IPS-20b (cell line): ENCODE measurements around the gene OFD1.
"Not testable (repeated sequence)": the region's sequence is repeated elsewhere in the genome, so short reads cannot be mapped to it uniquely, and the experiment has no call there.

ENCODE experiments used
- H3K27ac ChIP-seq: one replicate; pipeline ENCODE4 v1.5.1; 2013; ENCODE audit warnings: low read length
- H3K27me3 ChIP-seq: 2 replicates; pipeline ENCODE4 v1.6.1; 2013; ENCODE audit warnings: mild to moderate bottlenecking, low read length, inconsistent platforms; ENCODE audit not compliant: insufficient read depth
- H3K36me3 ChIP-seq: 2 replicates; pipeline ENCODE4 v1.6.1; 2013; ENCODE audit warnings: low read depth, mild to moderate bottlenecking, inconsistent platforms, low read length, moderate library complexity; ENCODE audit not compliant: insufficient read depth
- H3K4me1 ChIP-seq: 2 replicates; pipeline ENCODE4 v1.6.1; 2013; ENCODE audit warnings: mild to moderate bottlenecking, control low read depth, inconsistent platforms, low read length, moderate library complexity; ENCODE audit not compliant: insufficient read depth
- H3K4me3 ChIP-seq: 2 replicates; pipeline ENCODE4 v1.5.1; 2013; ENCODE audit warnings: mild to moderate bottlenecking, low read length, inconsistent platforms
- H3K9ac ChIP-seq: 2 replicates; pipeline ENCODE4 v1.6.1; 2013; ENCODE audit warnings: low read depth, mild to moderate bottlenecking, inconsistent platforms, low read length, moderate library complexity
- H3K9me3 ChIP-seq: 2 replicates; pipeline ENCODE4 v1.6.1; 2013; ENCODE audit warnings: mild to moderate bottlenecking, low read depth, low read length, inconsistent platforms; ENCODE audit not compliant: insufficient read depth

Gene OFD1

DNA sequence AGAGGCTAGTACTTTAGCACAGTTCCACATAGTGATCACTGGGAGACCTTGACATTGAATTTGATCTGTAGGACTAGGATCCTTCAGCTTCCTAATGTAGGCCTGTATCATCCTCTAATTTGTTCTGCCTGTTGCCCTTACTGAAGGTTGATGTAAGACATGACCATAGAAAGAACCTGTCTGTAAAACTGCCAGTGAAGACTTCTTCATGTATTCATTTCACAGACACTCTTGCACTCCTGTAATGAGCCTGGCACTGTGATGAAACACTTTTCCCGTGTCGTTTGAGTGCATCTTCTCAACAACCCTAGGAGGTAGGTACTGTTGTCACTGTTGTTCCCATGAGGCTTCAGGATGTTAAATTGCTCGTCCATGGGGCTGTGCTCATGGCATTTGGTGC lies 31.0 kb upstream of the OFD1 start:
- H3K9me3 ChIP-seq: no peaks in the 10 kb centered on the region
- H3K4me3 ChIP-seq: no peak overlapping the region
- no peaks in the 10 kb centered on the region for H3K27me3 ChIP-seq
- peaks cover 14% of the 10 kb centered on the region; the same call in 1 of the 2 replicates for H3K36me3 ChIP-seq
- H3K27ac ChIP-seq: no peak overlapping the region
- peaks cover 8% of the 10 kb centered on the region; the same call in 1 of the 2 replicates for H3K4me1 ChIP-seq
- H3K9ac ChIP-seq: no peak overlapping the region

DNA sequence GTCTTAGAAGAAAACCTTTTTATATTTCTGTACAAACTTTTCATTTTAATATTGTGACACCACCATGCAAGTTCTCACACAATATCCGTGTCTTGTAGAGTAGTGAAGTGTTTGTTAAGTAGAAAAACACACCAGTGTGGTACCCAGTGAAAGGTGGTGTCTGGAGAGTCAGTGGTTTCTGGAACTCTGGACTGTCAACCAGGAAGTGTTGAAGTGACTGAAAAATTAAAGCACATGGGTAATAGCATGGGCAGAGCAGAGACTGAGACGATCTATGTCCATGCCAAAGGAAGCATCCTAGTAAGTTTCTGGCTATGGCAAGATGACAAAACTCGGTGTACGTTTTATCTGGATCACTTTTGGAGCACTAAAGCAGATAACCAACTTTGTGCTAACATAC lies 23.4 kb upstream of the OFD1 start:
- Histone ChIP-seq H3K9ac (no peak overlapping the region), H3K27ac (no peak overlapping the region), H3K36me3 (peaks cover 55% of the 10 kb centered on the region), H3K27me3 (no peaks in the 10 kb centered on the region), H3K4me1 (no peaks in the 10 kb centered on the region), H3K9me3 (no peaks in the 10 kb centered on the region), H3K4me3 (no peak overlapping the region)

DNA sequence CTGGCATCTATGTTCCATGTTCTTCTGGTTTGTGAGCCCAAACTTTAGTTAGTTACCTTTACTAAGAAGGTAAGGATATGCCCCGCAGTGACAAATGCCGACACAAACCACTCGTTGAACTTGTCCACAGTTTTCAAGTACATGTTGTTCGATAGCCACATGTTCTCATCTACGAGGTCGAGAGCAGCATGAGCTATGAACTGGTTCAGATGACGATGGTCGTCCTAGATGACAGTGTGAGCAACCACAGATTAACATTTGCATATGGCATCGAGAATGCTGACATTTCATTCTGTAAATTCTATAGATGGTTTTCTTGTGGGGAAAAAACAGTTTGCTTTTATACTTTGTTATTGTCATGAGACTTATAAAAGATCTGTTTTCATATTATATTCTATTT lies 18.1 kb upstream of the OFD1 start:
- Histone ChIP-seq H3K36me3 (peaks cover 54% of the 10 kb centered on the region), H3K9ac (no peak overlapping the region), H3K27ac (no peak overlapping the region), H3K4me3 (no peak overlapping the region), H3K9me3 (no peaks in the 10 kb centered on the region), H3K4me1 (no peaks in the 10 kb centered on the region), H3K27me3 (no peaks in the 10 kb centered on the region)

DNA sequence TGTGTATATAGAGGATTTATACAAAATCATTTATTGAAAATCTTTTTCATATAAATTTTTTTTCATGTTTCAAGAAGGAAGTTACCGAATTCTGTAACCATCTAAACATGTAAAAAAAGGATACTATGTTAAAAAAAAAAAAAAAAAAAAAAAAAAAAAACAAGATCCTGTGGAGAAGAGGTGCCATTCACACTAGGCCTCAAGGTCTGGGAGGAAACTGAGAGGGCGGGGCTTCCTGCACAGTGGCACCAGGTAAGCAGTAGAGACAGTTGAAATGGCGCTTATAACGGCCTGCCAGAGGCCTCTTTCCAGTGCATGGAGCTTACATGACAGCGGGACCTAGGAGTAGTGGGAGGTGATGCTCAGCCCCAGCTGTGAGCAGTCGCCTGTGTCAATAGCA lies 17.6 kb upstream of the OFD1 start:
- Histone ChIP-seq H3K9ac (no peak overlapping the region), H3K36me3 (peaks cover 50% of the 10 kb centered on the region; the same call in 1 of the 2 replicates), H3K4me3 (no peak overlapping the region), H3K27me3 (no peaks in the 10 kb centered on the region), H3K27ac (no peak overlapping the region), H3K4me1 (no peaks in the 10 kb centered on the region), H3K9me3 (no peaks in the 10 kb centered on the region)

DNA sequence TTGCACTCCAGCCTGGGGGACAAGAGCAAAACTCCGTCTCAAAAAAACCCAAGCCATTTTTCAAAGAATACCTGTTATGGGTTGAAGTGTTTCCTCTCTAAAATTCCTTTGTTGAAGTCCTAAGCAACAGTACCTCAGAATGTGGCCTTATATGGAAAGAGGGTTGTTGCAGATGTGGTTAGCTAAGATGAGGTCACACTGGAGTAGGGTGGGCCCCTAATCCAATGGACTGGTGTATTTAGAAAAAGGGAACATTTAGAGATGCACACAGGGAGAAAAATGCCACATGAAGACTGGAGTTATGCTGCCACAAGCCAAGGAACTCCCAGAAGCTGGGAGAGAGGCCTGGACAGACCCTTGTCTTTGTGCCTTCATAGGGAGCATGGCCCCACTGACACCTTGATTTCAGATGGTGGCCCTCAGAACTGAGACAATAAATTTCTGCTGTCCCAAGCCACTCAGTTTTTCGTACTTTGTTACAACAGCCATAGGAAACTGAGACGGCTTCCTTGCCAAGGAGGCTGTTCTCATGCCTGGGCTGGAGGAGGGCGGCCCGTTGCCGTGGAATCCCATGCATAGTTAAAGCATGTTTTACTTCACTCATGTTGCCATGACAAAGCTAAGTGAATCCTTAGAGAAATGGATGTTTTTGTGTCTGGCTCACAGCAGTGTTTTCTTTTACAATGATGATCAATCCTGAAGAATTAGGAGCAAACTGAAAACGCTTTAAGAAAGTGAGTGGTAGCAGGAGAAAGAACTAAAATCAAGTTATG lies 16.7 kb upstream of the OFD1 start:
- Histone ChIP-seq H3K9me3 (no peaks in the 10 kb centered on the region), H3K36me3 (peaks cover 41% of the 10 kb centered on the region; the same call in 1 of the 2 replicates), H3K27me3 (no peaks in the 10 kb centered on the region), H3K27ac (no peak overlapping the region), H3K4me1 (no peaks in the 10 kb centered on the region), H3K4me3 (no peak overlapping the region), H3K9ac (no peak overlapping the region)

DNA sequence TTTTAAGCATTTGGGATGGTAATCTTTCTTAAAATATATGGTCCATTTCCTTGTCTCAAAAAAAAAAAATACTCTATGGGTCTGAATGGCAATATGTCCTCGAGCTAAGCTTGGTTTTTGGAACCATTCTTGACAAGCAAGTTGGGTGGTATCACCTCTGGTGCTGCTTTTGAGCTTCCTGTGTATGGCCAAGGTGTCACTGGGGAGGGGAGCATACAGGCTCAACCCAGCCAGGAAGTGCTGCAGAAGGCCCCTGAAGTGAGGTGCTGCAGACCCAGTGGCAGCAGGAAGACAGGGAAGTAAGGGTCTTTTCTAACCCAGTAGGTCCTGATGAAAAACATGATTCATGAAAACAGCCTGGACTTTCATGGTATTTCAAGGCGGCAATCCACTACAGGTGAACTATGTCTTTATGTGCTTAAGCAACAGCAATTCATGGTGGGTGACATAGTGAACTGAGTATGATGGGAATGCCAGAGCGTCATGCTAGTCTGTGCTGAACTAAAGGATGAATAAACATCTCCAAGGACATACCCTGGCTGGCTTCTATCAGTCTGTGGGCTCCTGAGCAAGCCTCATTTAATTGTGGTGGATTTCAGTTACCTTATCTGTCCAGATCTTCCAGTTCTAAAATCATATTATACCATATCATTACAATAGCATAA lies 15.2 kb upstream of the OFD1 start:
- Histone ChIP-seq H3K9me3 (no peaks in the 10 kb centered on the region), H3K36me3 (peaks cover 39% of the 10 kb centered on the region; the same call in 1 of the 2 replicates), H3K27me3 (no peaks in the 10 kb centered on the region), H3K27ac (no peak overlapping the region), H3K4me3 (no peak overlapping the region), H3K4me1 (no peaks in the 10 kb centered on the region), H3K9ac (no peak overlapping the region)

DNA sequence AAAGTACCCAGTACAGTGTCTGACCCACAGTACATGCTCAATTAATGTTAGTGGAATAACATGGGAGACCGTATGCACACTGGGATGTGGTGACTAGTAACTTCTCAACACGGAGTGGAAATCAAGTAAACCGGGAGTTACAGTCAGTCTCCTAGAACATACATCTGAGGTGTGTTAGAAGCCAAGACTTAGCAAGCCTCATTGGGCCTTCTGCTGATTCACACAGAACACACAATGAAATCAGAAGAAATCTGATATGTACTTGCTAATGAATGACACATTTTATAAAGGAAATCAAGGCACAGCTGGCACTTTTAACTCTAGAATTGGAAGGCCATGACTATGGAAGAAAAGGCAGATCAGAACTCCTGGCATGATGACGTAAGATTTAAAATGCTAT lies 13.2 kb upstream of the OFD1 start:
- Histone ChIP-seq H3K27ac (no peak overlapping the region), H3K4me1 (no peaks in the 10 kb centered on the region), H3K9me3 (no peaks in the 10 kb centered on the region), H3K9ac (no peak overlapping the region), H3K4me3 (no peak overlapping the region), H3K27me3 (no peaks in the 10 kb centered on the region), H3K36me3 (peaks cover 28% of the 10 kb centered on the region; the same call in 1 of the 2 replicates)

DNA sequence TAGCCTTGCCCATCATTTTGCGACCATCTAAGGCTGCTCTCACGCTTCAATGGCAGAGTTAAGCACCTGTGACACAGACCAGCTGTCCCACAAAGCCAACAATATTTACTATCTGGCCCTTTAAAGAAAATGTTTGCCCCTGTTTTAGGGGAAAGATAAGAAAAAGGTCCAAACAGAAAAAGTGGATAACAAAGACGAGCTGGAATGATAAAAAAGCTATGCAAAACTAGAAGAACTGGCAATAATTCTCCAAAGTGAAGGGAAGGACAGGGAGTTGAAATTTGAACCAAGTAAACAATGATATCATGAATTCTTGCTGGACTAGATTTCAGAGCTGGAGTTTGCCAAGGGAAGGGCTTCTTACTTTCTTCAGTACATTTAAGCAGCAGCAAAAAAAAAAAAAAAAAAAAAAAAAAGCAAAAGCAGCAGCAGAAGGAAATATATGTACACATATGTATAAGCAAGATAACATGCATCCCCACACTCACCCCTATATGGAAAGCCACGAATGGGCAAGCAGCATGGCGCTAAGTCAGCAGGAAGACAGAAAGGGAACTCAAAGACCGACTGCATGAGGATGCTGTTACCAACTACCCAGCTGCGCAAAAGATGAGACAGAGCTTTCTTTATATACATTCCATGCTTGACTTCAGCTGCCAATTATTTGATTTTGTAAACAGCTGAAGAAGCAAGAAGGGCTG lies 12.6 kb upstream of the OFD1 start:
- H3K9me3 ChIP-seq: no peaks in the 10 kb centered on the region
- no peak overlapping the region for H3K4me3 ChIP-seq
- peaks cover 25% of the 10 kb centered on the region; the same call in 1 of the 2 replicates for H3K36me3 ChIP-seq
- H3K27me3 ChIP-seq: no peaks in the 10 kb centered on the region
- no peak overlapping the region for H3K27ac ChIP-seq
- H3K9ac ChIP-seq: no peak overlapping the region
- H3K4me1 ChIP-seq: no peaks in the 10 kb centered on the region

DNA sequence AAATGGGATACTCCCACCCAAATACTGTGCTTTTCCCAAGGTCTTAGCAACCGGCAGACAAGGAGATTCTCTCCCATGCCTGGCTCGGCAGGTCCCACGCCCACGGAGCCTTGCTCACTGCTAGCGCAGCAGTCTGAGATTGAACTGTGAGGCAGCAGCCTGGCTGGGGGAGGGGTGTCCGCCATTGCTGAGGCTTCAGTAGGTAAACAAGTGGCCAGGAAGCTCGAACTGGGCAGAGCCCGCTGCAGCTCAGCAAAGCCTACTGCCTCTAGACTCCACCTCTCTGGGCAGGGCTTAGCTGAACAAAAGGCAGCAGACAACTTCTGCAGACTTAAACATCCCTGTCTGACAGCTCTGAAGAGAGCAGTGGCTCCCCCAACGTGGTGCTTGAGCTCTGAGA lies 9.7 kb upstream of the OFD1 start:
- not testable (repeated sequence) for H3K4me1 ChIP-seq, H3K27ac ChIP-seq, H3K36me3 ChIP-seq, H3K4me3 ChIP-seq, H3K9me3 ChIP-seq, H3K9ac ChIP-seq, H3K27me3 ChIP-seq

DNA sequence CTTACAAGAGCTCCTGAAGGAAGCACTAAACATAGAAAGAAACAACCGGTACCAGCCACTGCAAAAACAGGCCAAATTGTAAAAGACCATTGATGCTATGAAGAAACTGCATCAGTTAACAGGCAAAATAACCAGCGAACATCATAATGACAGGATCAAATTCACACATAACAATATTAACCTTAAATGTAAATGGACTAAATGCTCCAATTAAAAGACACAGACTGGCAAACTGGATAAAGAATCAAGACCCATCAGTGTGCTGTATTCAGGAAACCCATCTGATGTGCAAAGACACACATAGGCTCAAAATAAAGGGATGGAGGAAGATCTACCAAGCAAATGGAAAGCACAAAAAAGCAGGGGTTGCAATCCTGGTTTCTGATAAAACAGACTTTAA lies 8.0 kb upstream of the OFD1 start:
- H3K4me3 ChIP-seq, H3K9ac ChIP-seq: not testable (repeated sequence)

DNA sequence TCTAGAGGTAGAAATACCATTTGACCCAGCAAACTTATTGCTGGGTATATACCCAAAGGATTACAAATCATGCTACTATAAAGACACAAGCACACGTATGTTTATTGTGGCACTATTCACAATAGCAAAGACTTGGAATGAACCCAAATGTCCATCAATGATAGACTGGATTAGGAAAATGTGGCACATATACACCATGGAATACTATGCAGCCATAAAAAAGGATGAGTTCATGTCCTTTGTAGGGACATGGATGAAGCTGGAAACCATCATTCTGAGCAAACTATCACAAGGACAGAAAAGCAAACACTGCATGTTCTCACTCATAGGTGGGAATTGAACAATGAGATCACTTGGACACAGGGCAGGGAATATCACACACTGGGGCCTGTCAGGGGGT lies 4.0 kb upstream of the OFD1 start:
- not testable (repeated sequence) for H3K9me3 ChIP-seq, H3K27me3 ChIP-seq, H3K9ac ChIP-seq, H3K4me3 ChIP-seq, H3K36me3 ChIP-seq, H3K4me1 ChIP-seq, H3K27ac ChIP-seq

More for the DNA sequence above, 8.0 kb upstream of the OFD1 start:
- H3K9me3 ChIP-seq, H3K27ac ChIP-seq, H3K4me1 ChIP-seq, H3K27me3 ChIP-seq, H3K36me3 ChIP-seq: not testable (repeated sequence)
